Gastrocnemius medialis (tissue), 4 donors: Measurements from ENCODE around the gene TP53I13. TPM values are rescaled to one million over a fixed set of nuclear protein-coding genes. Genes with fewer than 3 reads are reported as not detected.

Experiments used
- ATAC-seq, 2 donors: fragments of 150-250 bp; one replicate each; pipeline ENCODE4 v1.9.1; 2016
- DNase-seq, 2 donors: peaks; one replicate each; pipeline ENCODE4 v3.0.0-alpha.2; 2019
- H3K27ac ChIP-seq, 4 donors: fragments of 200-600 bp; sonication (generic); 1 replicate in 1 of 4; 2 replicates in 3 of 4; pipeline ENCODE4 v1.5.1; 2016 to 2018; ENCODE audit warnings: mild to moderate bottlenecking in 2 of 4, moderate library complexity in 1 of 4
- H3K27me3 ChIP-seq, 3 donors: fragments of 200-600 bp; sonication (generic) in 2 of 3; 1 replicate in 1 of 3; 2 replicates in 2 of 3; pipeline versions ENCODE4 v1.5.1 to v1.6.0; 2016 to 2019; ENCODE audit warnings: mild to moderate bottlenecking in 1 of 3, moderate library complexity in 1 of 3
- H3K36me3 ChIP-seq, 2 donors: fragments of 200-600 bp; sonication (generic) in 1 of 2; one replicate each; pipeline ENCODE4 v1.5.1; 2017 to 2018
- H3K4me1 ChIP-seq, 2 donors: fragments of 200-600 bp; sonication (generic) in 1 of 2; one replicate each; pipeline ENCODE4 v1.5.1; 2016 to 2017; ENCODE audit warnings: mild to moderate bottlenecking in 2 of 2
- H3K4me3 ChIP-seq, 4 donors: fragments of 200-600 bp; sonication (generic) in 3 of 4; 1 replicate in 1 of 4; 2 replicates in 3 of 4; pipeline ENCODE4 v1.5.1; 2016 to 2019; ENCODE audit warnings: mild to moderate bottlenecking in 2 of 4
- H3K9me3 ChIP-seq, 3 donors: fragments of 200-600 bp; sonication (generic) in 2 of 3; 1 replicate in 1 of 3; 2 replicates in 2 of 3; pipeline ENCODE4 v1.5.1; 2016 to 2019
- CTCF ChIP-seq, 5 experiments: fragments of 450-650 bp in 3 of 5; fragments of 200-600 bp in 2 of 5; sonication (generic) in 2 of 5; IDR thresholded peaks in 4 of 5; conservative IDR thresholded peaks in 1 of 5; 1 replicate in 4 of 5; 2 replicates in 1 of 5; pipeline ENCODE4 v1.5.1; 2016 to 2019; ENCODE audit warnings: antibody characterized with exemption in 5 of 5, mild to moderate bottlenecking in 3 of 5, moderate library complexity in 3 of 5
- POLR2A ChIP-seq, 2 donors: fragments of 450-650 bp; IDR thresholded peaks; one replicate each; pipeline ENCODE4 v1.6.1; 2017; ENCODE audit warnings: antibody characterized with exemption in 2 of 2, mild to moderate bottlenecking in 2 of 2, moderate library complexity in 2 of 2
- in situ Hi-C, 4 donors: fragments of 200-750 bp; cut with MboI; loops; one replicate each; pipeline versions ENCODE4 v1.15.0 to v1.8.0; 2017; ENCODE audit warnings: low sequenced_read_pairs in 4 of 4
- intact Hi-C: fragments of 100-400 bp; cut with DNase I; formaldehyde crosslinking; loops from one replicate; pipeline ENCODE4 v1.15.1; 2023; ENCODE audit warnings: low total_unique reads
- total RNA-seq, 4 donors: library from RNA; depleted of rRNA; stranded (reverse); fragments of >200 nt; gene quantifications; one replicate each; pipeline versions ENCODE4 v1.1.0 to v1.2.3, GENCODE V29; 2016

The TP53I13 gene
- total RNA-seq, 4 donors from 2014 or later = 31.0 to 50.2 (median 32.1) TPM

GRCh38 chr17:29560316-29560715 is 8.2 kb upstream of the TP53I13 start:
- intact Hi-C loops (loop anchor here (10.0 kb wide), 1 partner anchor 416 kb away; no protein-coding TSS in a partner anchor), in situ Hi-C loops (loop anchor here in 1 of 4 donors (25.0 kb wide), 1 partner anchor 377 kb away; the partner anchor contains the start of genes EFCAB5 and SSH2)
- DNase-seq (peak in 1 of 2 donors; percentile 11), ATAC-seq (no peak)
- Histone ChIP-seq H3K9me3 (no peaks in the 10 kb centered on the region), H3K27ac (no peak overlapping the region), H3K4me3 (no peak overlapping the region), H3K36me3 (no peaks in the 10 kb centered on the region), H3K27me3 (no peaks in the 10 kb centered on the region), H3K4me1 (no peaks in the 10 kb centered on the region)
- no peak for TF ChIP-seq POLR2A (IDR thresholded peaks at IDR 0.05)
- no peak for TF ChIP-seq CTCF (IDR thresholded peaks at IDR 0.05 in 4 of 5, conservative IDR thresholded peaks at IDR 0.05 in 1 of 5)

- DNase-seq = peak in 1 of 2 donors; percentile 27
- intact Hi-C loops (loop anchor here (10.0 kb wide), 1 partner anchor 417 kb away; no protein-coding TSS in a partner anchor), in situ Hi-C loops (loop anchor here in 1 of 4 donors (25.0 kb wide), 1 partner anchor 375 kb away; the partner anchor contains the start of genes EFCAB5 and SSH2)
- Histone ChIP-seq H3K27me3 (peaks cover 0 to 5% (median 0%) of the 10 kb centered on the region in 3 donors), H3K36me3 (no peaks in the 10 kb centered on the region), H3K4me3 (no peak overlapping the region), H3K4me1 (peaks cover 5 to 11% of the 10 kb centered on the region in 2 donors), H3K9me3 (no peaks in the 10 kb centered on the region), H3K27ac (no peak overlapping the region)
- no peak for ATAC-seq
- TF ChIP-seq CTCF (IDR thresholded peaks at IDR 0.05 in 4 of 5, conservative IDR thresholded peaks at IDR 0.05 in 1 of 5) = no peak
- no peak for TF ChIP-seq POLR2A (IDR thresholded peaks at IDR 0.05)
Measured at GRCh38 chr17:29561554-29562517, 6.7 kb upstream of the TP53I13 start.

- ATAC-seq (no peak), DNase-seq (no peak)
- Histone ChIP-seq H3K27me3 (peaks cover 0 to 5% (median 0%) of the 10 kb centered on the region in 3 donors), H3K4me1 (peaks cover 5 to 11% of the 10 kb centered on the region in 2 donors), H3K4me3 (no peak overlapping the region), H3K36me3 (no peaks in the 10 kb centered on the region), H3K9me3 (no peaks in the 10 kb centered on the region), H3K27ac (no peak overlapping the region)
- in situ Hi-C loops (loop anchor here in 1 of 4 donors (25.0 kb wide), 1 partner anchor 375 kb away; the partner anchor contains the start of genes EFCAB5 and SSH2), intact Hi-C loops (loop anchor here (10.0 kb wide), 1 partner anchor 418 kb away; no protein-coding TSS in a partner anchor)
- TF ChIP-seq CTCF (IDR thresholded peaks at IDR 0.05 in 4 of 5, conservative IDR thresholded peaks at IDR 0.05 in 1 of 5) (no peak), POLR2A (IDR thresholded peaks at IDR 0.05) (no peak)
Measured at GRCh38 chr17:29562615-29563014, 5.9 kb upstream of the TP53I13 start.

GRCh38 chr17:29563816-29564215 is 4.7 kb upstream of the TP53I13 start:
- no peaks in the 10 kb centered on the region for H3K9me3 ChIP-seq
- H3K36me3 ChIP-seq = no peaks in the 10 kb centered on the region
- H3K27ac ChIP-seq = no peak overlapping the region
- peaks cover 5 to 11% of the 10 kb centered on the region in 2 donors for H3K4me1 ChIP-seq
- intact Hi-C loops (loop anchor here (10.0 kb wide), 1 partner anchor 419 kb away; no protein-coding TSS in a partner anchor), in situ Hi-C loops (loop anchor here in 1 of 4 donors (25.0 kb wide), 1 partner anchor 373 kb away; the partner anchor contains the start of genes EFCAB5 and SSH2)
- no peak overlapping the region for H3K4me3 ChIP-seq
- no peak for DNase-seq
- H3K27me3 ChIP-seq = peaks cover 0 to 5% (median 0%) of the 10 kb centered on the region in 3 donors
- TF ChIP-seq CTCF (IDR thresholded peaks at IDR 0.05 in 4 of 5, conservative IDR thresholded peaks at IDR 0.05 in 1 of 5) (no peak), POLR2A (IDR thresholded peaks at IDR 0.05) (no peak)
- no peak for ATAC-seq
